GM19328 (cell line): Measurements from ENCODE around the gene ATP5MG.
"Not testable (repeated sequence)": the region's sequence is repeated elsewhere in the genome, so short reads cannot be mapped to it uniquely, and the experiment has no call there.

Source experiments
- ATAC-seq: cut with Tn5 transposase; IDR thresholded peaks from one replicate; pipeline ENCODE4 v1.9.1; 2021; ENCODE audit warnings: mild to moderate bottlenecking, moderate library complexity; ENCODE audit not compliant: unreplicated experiment

The ATP5MG gene

DNA sequence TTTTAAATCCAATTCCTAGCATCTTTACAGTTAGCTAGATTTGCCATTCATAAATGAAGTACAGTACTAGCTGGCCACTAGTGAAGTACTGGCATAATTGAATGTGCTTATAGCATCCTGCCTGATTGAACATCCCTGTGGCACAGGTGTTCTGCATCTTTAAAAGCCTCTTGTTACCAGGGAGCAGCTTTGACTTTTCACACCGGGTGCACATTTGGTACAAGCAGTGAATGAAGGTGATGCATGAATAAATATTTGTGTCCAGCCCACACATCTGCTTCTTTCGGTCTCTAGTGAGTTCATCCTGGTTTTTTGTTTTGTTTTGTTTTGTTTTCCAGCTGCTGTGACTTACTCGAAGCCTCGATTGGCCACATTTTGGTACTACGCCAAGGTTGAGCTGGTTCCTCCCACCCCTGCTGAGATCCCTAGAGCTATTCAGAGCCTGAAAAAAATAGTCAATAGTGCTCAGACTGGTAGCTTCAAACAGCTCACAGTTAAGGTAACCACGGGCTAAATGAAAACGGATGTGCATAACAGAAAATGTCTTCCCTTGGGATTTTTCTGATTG, 5.3 kb downstream of the ATP5MG start:
- no peak for ATAC-seq

DNA sequence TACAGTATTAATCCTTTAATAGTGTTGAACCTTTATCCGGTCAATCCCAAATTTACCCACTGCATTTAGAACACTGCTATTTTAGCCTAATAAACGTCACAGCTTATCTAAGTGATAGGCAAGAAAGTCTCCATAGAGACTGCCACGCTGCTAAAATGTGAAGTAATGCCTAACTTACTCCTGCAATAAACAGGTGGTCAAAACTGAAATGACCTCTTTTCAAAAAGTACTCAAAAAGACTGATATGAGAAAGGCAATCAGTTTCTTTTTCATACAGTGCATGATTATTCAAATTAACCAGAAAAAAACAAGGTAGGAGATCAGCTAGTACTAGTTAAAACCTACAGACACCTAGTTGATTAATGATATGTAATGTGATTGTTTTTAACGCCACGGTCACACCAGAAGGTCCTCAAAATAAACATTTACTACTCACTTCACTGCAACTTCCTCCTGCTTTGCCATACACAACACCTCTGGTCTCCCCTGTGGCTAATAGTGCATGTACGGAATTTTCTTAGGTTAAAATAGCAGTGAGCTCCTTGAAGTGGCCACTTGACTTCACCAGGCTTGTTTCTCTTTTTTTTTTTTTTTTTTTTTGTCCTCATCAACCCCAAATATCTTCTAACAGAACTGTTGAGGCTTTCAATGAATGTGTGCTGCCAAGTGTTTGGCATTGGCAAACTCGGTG, 8.8 kb downstream of the ATP5MG start:
- no peak for ATAC-seq

DNA sequence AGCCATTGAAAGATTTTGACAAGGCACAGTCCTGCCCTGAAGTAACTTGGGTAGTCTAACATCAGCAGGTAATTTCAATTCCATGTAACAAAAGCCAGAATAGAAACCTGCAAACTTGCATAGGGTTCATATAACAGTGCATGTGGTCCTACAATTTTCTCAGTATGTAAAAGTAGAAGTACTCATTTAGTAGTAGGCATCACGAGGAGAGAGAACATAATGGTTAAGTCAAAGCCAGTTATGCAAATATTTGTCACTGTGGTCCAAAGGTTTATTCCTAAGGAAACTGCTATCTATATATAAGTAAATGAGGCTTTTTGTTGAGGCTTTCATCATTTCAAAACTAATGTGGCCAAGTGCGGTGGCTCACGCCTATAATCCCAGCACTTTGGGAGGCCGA, 10.1 kb downstream of the ATP5MG start:
- ATAC-seq: no peak

DNA sequence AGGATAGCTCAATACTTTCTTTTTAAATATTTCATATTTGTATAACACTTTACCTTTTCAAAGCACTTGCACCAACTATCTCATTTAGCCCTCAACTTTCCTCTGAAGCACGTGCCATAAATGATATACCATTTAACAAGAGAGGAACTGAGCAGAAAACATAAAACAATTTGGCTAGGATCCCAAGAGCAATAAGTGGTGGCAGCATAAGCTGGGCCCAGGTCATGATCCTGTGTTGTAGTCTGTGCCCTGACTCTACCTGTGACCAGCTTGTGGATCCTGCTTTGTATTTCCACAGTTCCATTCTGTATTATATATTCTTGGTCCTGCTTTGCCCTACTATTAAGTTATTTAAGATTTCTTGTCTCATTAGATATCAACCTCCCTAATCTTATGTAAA, 11.5 kb downstream of the ATP5MG start:
- ATAC-seq: no peak

DNA sequence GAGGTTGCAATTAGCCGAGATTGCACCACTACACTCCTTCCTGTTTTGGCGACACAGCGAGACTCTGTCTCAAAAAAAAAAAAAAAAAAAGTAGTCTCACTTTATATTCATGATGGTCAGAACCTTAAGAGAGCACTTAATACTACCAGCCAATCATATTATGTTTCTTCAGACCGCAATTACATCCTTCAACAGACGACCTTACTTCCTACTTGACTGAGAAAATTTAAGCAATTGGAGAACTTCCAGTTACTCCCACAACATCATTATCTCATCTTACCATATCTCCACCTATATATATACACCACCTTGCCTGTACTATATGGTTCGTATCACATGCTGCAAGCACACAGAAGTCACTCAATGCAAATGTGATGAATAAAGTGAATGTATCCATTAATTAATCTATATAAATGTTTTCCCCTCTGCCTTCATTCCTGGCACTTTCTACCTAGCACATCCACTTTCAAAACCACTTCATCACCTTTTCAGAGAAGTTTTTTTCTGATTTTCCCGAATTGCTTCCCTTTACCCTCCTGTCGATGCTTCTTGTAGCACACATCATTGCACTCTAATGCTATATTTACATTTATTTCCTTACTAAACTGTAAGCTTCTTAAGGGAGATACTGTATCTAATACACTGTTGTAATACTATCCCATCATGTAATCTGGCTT, 13.8 kb downstream of the ATP5MG start:
- ATAC-seq: no peak

DNA sequence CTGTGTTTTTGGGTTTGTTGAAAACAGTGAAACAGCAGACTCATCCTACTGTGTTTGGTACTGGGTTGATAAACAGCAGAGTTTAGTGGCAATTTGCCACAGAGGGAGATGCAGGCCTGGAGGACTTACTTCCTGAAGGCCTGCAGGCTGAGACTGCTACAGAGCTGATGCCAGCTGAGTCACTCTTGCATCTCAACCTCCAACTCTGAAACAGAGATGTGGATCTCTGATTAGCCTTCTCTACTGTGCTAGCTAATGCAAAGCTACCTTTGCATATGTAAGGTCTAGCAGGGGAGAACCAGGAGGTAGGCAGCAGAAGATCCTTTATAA, 14.3 kb downstream of the ATP5MG start:
- ATAC-seq: no peak

DNA sequence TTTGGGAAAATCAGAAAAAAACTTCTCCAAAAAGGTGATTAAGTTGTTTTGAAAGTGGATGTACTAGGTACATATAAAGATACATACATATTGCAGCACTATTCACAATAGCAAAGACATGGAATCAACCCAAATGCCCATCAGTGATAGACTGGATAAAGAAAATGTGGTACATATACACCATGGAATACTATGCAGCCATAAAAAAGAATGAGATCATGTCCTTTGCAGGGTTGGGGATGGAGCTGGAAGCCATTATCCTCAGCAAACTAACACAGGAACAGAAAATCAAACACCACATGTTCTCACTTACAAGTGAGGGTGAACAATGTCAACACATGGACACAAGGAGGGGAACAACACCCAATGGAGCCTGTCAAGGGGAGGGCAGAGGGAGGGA, 15.5 kb downstream of the ATP5MG start:
- ATAC-seq: not testable (repeated sequence)

DNA sequence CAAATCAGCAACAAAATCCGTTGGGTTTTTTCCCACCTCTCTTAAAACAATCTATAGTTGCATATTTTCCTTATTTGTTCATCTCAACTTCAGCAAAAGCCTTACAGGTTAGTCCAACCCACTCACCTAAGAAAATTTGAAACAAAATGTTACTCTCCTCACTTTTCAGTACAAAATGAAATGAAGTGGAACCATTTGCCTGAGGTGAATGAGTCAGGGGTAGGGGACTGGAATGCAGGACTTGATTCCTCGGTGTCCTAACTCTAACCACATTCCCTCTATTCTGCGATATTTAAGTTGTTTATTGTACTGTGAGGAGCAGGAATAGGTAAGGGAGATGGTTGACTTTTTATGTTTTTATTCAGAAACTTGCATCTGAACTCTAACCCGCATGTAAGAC, 16.4 kb downstream of the ATP5MG start:
- no peak for ATAC-seq

DNA sequence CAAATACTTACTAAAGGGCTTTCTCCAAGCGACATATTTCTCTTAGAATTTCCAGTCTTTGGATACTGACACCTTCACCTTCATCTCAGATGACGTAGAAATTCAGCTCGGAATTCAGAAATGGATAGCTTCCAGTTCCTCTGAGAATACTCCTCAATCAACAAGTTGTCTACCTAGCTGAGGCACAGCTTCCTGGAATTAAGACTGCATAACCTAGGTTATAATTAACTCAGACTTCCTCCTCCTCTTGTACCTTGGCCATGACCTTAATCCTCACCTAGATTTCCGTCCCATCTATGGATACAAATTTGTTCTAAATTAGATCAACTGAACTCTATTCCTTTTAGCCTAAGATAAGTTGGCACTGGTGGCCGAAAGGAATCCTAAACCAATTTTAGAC, 17.4 kb downstream of the ATP5MG start:
- no peak for ATAC-seq

DNA sequence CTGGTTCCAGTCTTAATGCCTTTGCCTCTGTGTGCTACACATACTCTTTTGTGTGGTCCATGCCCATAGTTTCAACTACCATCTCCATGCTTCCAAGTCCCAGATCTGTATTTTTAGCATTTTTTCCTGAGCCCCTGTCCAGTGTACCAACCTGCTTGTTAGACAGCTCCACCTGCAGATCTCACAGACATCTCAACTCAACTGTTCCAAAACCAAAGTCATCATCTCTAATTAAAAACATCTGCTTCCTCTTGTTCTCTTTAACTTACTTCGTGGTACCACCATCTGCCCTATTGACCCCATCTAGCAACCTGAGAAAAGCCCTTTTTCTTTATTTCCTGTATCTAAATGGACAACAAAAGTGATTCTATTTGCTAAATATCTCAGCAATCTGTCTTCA, 26.3 kb downstream of the ATP5MG start:
- no peak for ATAC-seq

DNA sequence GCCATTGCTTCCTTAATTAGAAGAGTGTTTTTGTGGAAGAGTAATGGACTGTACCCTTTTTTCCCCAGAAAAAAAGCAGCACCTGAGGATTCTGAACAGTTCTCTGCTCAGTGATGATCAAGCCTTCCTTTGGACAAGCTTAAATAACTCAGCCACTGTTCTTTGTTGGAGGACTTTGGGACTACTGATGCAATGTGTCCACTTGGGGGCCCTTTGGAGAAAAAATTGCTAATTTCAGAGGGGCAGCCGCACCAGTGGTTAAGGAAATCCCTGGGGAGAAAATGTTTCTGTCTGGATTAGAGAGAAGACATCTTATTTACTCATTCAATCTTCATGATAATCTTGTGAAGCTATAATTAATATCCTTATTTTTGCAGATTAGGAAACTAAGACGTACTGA, 29.6 kb downstream of the ATP5MG start:
- ATAC-seq: no peak

DNA sequence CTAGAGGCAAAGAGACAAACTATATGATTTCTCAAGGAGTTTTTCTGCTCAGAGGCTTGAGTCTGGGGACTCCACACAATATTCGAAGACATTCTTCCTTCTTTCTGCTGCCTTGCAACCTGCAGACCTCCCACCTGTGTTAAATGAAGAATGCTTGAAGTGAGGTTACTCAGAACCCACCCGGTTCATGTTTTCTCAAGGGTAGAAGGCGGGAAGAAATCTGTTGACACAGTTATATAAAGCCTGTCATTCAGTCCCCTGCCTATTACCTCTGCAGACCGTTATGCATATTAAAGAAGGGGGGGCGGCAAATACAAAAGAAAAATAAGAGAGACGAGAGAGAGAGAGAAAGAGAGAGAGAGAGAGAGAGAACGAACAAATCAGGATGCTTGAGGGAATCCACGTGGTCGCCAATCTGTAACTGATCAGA, 32.7 kb downstream of the ATP5MG start:
- no peak for ATAC-seq

DNA sequence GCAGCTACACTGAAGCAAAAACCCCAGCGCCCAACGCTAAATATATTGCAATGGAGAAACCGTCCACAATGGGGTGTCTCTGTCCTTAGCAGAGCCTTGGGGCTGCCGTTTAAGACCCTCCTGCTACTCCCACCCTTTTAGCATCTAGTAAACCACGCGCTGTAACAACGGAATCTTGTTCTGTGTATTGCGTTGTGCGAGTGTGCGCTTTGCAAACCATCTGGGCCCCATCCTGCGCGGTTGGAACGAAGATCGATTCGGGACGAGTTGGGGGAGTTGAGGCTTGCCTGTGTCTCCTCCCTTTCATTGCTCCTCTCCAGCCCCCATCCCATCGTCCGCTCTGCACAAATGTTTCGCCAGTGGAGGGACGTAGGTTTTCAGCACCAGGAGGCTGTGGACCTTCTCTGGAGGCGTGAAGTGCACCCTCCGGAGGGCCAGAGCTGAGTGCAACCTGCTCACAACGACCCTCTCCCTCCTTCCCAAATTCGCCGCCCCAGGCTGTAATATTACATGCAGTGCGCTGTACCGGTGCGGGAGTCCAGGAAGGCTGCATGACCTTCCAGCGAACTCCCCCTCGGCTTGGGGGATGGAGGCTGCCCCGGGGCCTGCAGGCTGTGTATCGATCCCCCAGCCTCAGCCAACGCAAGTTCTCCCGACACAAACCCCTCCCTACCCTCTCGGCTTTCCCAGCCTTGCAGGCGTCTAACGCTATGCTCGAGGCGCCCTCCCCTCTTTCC, 33.3 kb downstream of the ATP5MG start:
- ATAC-seq: no peak

DNA sequence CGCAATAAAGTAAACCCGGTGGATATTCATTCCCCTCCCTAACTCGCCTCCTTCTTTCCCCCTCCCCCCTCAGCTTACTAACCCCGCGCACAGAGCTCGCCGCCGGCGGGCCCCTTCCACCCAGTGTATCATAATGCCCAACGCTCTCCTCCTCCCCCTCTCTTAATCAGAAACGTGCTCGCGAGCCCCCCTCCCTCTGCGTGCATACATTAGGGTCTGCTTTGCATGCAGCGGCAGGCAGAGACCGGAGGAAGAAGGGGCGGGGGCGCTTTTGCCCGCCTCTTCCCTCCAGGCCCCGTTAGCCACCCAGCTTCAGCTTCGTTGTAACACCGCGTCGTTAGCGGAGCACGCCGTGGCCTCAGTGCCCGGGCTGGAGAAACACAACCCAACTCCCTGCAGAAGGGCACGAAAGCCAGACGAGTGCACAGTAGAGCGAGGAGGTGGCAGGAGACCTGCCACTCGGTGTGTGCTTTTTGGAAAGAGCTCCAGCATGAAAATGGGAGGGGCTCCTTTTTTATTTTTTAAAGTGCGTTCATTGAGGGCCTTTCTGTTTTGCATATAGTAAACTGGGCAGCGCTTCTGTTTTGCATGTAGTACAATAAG, 34.0 kb downstream of the ATP5MG start:
- ATAC-seq: no peak

DNA sequence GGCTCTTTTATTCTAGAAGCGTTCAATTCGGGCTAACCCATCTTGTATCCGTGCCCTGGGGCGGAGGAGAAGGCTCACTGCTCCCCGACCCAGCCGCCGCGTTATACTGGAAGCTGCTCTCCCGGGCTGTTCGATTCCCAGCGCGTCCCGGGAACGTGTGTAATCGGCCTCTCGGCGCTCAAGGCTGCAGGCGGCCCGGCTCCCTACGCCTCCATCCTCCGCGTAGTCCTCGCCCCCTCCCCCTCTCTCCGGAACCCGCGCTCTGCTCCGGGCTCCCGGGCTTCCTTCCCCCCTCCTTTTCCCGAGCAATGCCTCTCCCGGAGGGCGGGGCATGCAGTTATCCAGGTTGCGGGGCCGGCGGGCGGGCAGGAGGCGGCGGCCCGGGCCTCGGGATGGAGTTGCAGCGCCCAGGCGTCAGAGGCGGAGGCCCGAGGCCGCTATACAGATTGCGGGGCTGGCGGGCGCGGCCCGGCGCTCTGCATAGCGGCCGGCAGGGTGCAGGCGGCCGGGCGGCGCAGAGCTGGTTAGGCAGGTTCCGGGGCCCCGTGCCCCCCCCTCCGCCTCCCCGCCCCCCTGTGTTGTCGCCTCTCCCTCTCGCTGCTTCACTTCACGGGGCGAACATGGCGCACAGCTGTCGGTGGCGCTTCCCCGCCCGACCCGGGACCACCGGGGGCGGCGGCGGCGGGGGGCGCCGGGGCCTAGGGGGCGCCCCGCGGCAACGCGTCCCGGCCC, 34.7 kb downstream of the ATP5MG start, which contains the start of gene KMT2A:
Gene KMT2A (plus strand): TSS at position 600 of the 732 bp plus-strand sequence. CDS start 21 bp downstream, at position 621.
- ATAC-seq: peak; percentile 67

DNA sequence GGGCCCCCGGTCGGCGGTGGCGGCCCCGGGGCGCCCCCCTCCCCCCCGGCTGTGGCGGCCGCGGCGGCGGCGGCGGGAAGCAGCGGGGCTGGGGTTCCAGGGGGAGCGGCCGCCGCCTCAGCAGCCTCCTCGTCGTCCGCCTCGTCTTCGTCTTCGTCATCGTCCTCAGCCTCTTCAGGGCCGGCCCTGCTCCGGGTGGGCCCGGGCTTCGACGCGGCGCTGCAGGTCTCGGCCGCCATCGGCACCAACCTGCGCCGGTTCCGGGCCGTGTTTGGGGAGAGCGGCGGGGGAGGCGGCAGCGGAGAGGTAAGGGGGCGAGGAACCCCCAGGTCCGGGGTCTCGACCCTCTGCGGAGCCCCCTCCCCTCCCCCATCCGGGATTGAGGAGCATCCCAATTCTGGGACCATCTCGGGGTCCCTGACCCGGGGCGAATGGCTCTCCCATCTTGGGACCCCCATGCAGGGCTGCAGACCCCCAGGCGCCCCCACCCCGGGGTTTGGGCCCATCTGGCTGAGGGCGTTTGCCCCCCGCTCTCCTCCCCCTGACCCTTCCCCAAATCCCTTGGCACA, 35.3 kb downstream of the ATP5MG start:
- ATAC-seq: peak; percentile 19

DNA sequence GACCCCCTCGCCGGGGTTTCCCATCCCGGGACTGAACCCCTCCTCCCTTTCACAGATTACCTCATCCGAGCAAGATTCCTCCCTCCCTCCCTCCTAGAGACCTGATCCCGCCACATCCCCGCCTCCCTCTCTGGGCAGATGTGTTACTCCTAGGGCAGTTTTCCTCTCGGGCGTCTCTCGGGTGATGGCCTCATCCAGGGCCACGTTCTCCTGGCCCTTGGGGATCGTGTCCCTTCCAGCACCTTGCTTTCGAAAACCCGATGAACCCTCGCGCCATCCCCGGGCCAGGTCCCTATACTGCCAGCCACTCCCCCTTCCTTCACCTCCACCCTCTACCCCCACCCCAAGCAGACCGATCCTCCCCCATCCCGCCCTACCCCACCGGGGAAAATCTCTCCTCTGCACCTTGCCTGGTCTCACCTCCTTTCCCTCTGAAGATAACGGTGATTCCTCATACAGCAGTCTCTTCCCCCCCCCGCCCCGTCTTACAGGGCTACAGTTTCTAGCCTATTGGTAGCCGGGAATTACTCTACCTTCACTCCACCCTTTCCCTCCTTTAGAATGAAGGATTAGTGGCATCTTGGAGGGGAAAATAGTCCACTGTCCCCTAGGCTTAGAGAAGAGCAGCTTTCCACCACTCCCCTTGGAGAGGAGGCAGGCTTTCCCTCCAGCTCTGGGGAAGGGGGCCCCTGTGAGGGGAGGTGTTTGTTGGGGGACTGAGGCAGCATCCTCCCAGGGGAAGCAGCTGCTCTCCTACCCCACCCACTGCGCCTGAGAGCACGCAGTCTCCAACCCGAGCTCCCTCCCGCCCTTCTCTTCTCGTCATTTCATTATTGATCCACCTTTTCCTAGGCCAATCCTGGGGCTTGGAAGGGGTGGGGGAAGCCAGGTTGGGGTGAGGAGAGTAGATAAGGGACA, 36.1 kb downstream of the ATP5MG start:
- ATAC-seq: no peak

DNA sequence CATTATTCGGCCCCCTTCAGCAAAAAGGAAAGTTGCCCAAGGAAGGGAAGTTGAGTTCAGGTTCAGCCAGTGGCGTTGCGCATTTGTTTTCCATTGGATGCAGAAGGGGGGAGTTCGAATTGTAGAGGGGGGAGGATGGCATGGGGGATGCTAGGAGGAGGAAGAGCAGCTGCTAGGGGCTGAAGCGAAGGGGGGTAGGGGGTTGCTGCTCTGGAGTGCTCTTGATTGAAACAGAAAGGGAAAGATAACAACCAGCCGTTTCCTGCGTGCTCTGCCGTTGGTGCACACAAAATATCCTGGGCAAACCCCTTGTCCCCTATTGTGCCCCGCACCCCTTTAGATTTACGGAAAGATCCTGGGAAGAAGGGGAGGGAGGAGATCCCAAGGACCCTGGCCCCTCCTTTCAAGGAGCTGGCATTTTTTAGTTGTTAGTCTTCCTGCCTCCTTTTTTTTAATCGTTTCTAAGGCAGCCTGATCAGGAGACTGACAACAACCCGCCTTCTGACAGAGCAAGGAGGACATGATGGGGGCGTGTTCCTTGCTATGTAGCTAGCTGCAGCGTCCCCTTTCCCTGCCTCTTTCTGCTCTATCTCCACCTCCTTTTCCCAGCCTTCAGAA, 37.0 kb downstream of the ATP5MG start:
- no peak for ATAC-seq

DNA sequence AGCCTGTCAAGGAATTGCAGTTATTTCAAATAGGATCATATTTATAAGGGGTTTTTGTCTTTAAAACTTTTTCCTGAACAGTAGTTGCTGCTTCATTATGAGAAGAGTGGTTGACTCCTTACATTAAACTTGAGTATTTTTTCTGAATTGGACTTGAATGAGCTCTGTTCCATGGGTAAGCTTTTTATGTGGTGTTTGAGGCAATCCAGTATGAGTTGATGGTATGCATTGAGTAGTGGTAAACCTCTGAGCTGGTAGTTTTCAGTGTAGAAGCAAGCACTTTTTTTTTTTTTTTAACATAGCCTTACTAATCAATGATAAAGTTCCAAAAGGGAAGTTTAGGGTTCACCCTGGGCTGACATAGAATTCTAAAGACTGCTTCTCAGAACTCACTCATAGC, 38.2 kb downstream of the ATP5MG start:
- ATAC-seq: no peak
